ENCODE measurements around the gene SURF4. TPM values are rescaled to one million over a fixed set of nuclear protein-coding genes. Genes with fewer than 3 reads are reported as not detected.
"Not testable (repeated sequence)": the region's sequence is repeated elsewhere in the genome, so short reads cannot be mapped to it uniquely, and the experiment has no call there.

SURF4 gene
- total RNA-seq, 1 donor from 2014 or later, result 58.3 TPM

DNA sequence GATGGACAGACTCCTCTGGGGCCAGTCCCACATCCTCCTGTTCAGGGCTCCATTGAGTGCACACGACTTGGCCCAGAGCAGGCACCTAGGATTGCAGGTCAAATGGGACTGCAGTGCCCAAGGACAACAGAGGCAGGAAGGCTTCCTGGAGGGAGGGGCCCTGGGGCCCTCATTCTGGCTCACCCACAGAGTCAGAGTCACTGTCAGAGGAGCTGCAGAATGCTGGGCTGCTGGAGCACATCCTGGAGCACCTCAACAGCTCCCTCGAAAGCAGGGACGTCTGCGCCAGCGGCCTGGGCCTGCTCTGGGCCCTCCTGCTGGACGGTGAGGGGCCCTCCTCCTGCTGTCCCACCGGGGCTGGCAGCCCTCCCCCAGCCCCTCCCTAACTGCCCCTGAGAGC, 26.8 kb upstream of the SURF4 start:
- intact Hi-C loops (cut with DNase I), result no loop called here
- no peak for DNase-seq
- no peak for ATAC-seq (ENCODE audit: poor library complexity)

DNA sequence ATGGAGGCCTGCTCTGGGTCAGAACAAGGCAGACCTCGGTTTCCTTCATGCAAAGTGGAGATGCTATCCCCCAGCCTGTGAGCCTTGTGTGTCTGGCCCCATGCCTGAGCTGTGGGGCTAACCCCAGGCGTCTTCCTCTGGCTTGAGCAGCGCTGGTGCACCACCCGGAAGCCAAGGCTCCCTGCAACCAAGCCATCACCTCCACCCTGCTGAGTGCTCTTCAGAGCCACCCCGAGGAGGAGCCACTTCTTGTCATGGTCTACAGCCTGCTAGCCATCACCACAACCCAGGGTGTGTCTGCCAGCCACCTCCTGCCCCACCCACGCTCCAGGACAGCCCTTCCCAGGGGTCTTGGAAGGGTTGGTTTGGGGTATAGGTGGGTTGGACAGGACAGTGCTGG, 25.7 kb upstream of the SURF4 start:
- no peak for ATAC-seq (ENCODE audit: poor library complexity)
- no peak for DNase-seq
- intact Hi-C loops (cut with DNase I), result no loop called here

DNA sequence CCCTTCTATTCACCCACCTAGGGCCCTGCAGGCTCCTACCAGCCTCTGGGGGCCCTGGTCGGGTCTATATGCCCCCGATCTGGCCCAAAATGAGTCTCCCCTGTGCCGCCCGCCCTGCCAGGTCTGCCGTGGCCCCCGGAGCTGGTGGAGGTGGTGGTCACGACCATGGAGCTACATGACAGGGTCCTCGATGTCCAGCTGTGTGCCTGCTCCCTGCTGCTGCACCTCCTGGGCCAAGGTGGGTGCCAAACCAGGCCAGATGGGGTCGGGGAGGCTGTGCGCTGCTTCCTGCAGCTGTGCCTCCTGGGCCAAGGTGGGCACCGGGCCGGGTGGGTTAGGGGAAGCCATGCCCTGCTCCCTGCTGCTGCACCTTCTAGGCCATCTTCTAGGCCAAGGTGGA, 24.4 kb upstream of the SURF4 start:
- DNase-seq, result no peak
- ATAC-seq (ENCODE audit: poor library complexity), result no peak
- intact Hi-C loops (cut with DNase I), result no loop called here

DNA sequence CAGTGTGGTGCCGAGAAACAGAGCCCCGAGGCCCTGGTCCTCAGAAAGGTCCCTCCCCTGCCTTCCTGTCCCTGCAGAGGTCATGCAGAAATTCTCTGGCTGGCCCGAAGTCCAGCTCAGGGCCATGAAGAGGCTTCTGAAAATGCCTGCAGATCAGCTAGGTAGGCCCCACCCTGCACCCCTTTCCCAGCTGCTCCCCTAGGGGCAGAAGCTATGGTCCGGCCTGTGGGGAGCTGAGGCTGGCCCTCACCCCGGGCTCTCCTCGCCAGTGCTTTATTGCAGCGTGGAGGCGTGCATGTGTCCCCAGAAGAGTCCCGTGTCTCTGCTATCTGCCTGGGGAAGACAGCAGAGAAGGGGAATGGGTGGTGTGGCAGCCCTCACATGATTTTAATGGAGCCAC, 22.0 kb upstream of the SURF4 start:
- DNase-seq, result no peak
- intact Hi-C loops (cut with DNase I), result no loop called here
- no peak for ATAC-seq (ENCODE audit: poor library complexity)

DNA sequence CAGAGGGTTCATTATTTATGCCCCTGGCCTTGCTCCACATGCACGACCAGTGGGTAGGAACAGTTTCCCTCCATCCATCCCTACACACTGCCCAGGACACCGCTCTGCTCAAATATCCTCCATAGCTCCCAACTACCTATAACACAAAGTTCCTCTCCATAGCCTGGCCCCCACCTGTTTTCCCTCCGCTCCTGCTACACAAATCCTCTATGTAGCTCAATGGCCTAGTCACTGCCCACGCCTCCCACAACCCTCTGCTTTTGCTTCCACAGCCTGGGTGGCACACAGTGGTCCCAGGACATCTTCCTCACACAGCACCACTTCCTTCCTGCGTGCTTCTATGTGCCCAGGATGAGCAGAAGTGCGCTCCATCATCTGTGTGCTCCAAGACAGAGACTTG, 21.5 kb upstream of the SURF4 start:
- no peak for ATAC-seq (ENCODE audit: poor library complexity)
- intact Hi-C loops (cut with DNase I), result no loop called here
- no peak for DNase-seq

DNA sequence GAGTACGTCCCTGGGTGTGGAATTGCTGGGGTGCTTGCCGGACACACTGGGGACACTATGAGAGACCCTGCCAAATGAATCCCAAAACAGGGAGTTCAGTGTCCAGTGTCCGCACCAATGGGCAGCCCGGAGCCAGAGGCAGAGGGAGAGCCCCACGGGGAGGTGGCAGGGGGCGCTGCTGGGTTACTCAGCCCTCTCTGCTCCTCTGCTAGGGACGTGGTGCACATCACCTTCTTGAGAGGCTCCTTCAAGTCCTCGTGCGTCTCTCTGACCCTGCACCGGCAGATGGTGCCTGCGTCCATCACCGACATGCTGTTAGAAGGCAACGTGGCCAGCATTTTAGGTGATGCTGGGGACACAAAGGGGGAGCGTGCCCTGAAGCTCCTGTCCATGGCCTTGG, 21.1 kb upstream of the SURF4 start:
- DNase-seq (no peak), ATAC-seq (ENCODE audit: poor library complexity) (no peak)
- intact Hi-C loops (cut with DNase I), result no loop called here

DNA sequence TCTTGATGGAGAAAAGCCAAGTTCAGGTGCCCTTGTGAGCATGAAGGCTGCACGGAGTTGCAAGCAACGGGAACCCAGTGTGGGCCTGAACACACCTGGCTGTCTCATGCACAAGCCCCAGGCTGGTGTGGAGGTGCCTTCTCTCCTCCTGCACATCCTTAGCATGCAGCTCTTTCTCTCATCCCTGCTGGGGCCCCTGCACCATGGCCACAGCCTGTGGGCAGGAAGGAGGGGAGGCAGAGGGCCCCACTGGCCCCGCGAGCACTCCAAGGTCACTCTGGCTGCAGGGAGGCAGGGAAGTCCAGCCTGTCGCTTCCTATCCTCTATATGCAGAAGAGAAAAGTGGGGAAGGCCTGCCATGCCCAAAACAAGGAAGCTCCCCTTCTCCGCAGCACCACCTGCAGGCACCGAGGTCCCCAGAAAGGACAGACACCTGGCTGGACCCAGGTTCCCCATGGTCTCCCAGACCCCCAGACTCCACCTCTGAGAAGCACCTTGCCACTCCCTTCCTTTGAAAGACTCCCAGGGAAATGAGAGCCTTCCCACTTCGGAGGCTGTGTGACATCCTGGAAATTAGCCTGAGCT, 18.9 kb upstream of the SURF4 start:
- DNase-seq (no peak), ATAC-seq (ENCODE audit: poor library complexity) (no peak)
- intact Hi-C loops (cut with DNase I), result no loop called here

DNA sequence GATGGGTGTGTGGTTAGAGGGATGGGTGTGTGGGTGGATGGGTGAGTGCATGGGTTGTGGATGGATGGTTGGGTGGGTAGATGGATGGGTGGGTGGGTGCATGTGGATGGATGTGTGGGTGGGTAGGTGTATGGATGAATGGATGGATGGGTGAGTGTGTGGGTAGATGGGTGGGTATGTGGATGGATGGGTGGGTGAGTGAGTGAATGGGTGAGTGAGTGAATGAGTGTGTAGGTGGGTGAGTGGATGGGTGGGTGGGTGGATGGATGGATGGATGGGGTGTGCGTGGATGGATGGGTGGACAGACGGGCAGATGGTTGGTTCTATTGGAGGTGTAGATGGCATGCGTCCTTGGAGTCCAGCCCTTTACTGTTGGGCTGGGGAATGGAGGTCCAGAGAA, 17.5 kb upstream of the SURF4 start:
- intact Hi-C loops (cut with DNase I), result no loop called here
- DNase-seq, result no peak
- ATAC-seq (ENCODE audit: poor library complexity), result no peak

DNA sequence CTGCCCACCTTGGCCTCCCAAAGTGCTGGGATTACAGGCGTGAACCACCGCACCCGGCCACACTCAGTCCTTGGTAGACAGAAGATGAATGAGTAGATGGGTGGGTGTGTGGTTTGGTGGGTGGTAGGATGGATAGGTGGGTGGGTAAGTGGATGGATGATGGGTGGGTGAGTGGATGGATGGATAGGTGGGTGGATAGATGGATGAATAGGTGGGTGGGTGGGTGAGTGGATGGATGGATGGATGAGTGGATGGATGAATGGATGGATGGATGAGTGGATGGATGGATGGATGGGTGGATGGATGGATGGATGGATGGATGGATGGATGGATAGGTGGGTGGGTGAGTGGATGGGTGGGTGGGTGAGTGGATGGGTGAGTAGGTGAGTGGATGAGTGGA, 16.4 kb upstream of the SURF4 start:
- ATAC-seq (ENCODE audit: poor library complexity); DNase-seq; intact Hi-C loops (cut with DNase I): not testable (repeated sequence)

DNA sequence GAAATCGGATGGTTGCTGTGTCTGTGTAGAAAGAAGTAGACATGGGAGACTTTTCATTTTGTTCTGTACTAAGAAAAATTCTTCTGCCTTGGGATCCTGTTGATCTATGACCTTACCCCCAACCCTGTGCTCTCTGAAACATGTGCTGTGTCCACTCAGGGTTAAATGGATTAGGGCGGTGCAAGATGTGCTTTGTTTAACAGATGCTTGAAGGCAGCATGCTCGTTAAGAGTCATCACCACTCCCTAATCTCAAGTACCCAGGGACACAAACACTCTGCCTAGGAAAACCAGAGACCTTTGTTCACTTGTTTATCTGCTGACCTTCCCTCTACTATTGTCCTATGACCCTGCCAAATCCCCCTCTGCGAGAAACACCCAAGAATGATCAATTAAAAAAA, 15.6 kb upstream of the SURF4 start:
- ATAC-seq (ENCODE audit: poor library complexity); intact Hi-C loops (cut with DNase I); DNase-seq: not testable (repeated sequence)

DNA sequence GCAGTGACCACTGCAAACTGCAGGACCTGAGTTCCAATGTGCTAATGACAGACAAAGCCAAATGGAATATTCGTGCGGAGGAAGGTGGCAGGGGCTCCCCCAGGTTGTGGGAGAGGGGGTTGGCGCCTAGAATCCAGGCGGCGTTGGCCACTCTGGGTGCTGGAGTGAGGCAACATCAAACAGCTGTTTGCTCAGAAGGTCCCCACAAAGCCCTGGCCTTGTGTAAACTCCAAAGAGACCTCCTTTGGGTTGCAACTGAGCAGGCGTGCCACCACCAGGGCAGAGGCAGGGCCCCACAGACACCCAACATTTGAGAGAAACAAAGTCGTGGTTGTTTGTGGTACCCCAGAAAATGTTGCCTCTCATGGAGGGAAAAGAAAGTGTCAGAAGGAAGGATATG, 14.9 kb upstream of the SURF4 start:
- DNase-seq (no peak), ATAC-seq (ENCODE audit: poor library complexity) (no peak)
- intact Hi-C loops (cut with DNase I), result no loop called here

DNA sequence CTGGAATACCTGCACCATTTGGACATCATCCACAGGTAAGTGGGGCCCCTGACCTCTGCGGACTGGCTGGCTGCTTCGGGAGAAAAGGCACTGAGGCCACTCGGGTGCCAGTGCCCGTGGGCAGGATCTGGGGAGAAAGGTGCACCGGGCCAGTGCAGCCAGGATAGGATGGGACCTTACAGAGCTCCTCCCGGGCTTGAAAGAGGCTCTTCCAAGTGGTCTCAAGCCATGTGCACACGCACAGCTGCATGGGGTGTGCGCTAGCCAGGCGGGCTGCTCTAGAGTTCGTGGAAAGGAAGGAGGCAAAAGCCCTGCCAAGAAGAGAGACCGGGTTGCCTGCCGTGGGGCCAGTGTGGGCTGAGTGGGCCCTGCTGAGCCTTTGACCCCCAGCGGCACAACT, 13.7 kb upstream of the SURF4 start:
- intact Hi-C loops (cut with DNase I), result no loop called here
- ATAC-seq (ENCODE audit: poor library complexity), result no peak
- DNase-seq, result no peak

DNA sequence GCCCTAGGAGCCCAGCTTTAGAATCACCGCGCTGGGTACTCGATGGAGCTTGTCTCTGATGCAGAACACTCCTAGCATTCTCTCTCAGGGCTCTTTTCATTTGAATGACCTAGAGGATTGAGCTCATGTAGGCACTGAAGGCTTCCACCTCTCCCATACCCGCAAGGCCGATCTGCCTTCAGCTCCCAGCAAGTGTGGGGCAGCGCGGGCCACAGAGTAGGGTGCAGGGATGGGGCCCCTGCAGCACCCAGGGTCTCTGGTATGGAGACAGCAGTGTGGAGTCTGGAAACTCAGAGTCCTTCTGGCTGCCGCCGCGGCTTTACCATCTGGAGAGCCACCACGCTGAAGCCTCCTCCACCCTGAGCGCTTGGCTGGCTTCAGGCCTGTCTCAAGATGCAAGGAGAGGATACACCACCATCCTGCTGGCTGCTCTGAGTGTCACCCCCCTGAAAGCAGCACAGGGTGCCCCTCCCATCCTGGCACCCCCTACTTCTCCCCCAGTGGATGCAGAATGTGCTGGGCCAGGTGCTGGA, 13.2 kb upstream of the SURF4 start:
- ATAC-seq (ENCODE audit: poor library complexity), result no peak
- no peak for DNase-seq
- intact Hi-C loops (cut with DNase I), result no loop called here

DNA sequence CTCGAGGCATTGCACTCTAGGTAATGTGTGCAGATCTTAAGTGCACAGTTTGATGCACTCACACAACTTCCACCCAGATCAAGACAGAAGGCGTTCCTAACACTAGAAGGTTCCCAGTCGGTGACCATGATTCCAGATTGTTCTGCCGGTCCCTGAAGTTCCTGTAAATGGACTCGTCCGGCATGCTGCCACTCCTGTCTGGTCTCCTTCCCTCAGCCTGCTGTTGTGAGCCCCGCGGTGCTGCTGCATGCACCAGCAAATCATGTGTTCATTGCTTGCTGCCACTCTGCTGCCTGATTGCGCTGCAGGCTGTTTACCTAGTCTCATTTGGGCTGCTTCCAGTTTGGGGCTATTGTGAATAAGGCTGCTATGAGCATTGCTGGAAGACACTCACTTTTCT, 11.8 kb upstream of the SURF4 start:
- ATAC-seq (ENCODE audit: poor library complexity), result no peak
- no peak for DNase-seq
- intact Hi-C loops (cut with DNase I), result no loop called here

DNA sequence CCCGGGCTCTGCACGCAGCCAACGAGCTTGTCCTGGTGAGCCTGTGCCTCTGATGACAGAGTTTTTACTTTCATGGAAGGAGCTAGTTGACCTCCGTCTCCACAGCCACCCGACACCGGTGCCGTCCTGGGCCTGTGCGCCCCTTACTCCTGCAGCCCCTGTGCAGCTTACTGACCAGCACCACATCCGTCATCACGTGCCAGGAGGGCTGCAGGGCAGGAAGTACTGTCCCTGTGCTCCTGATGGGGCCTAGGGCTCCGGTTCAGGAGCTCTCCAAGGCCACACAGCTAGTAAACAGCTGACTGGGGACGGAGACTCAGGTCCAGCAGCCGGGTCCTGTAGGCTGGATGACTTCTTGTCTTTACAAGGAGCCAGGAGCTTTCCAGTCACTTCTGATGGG, 10.5 kb upstream of the SURF4 start:
- intact Hi-C loops (cut with DNase I), result no loop called here
- ATAC-seq (ENCODE audit: poor library complexity) (no peak), DNase-seq (peak; percentile 22)

DNA sequence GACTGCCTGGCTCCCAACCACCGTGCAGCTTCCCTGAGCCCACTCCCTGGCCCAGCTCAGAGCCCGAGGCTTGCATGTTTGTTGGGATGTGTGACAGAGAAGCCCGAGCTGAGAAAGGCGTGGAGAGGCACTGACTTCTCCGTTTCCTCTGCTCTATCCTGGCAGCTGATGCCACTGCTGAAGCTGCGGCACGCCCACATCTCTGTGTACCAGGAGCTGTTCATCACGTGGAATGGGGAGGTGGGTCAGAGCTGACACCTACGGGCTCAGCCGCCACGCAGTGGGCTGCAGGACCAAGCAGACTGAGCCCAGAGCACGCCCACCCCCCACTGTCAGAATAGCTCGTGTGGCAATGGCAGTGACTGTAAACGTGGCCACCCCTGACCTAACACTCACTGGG, 9.6 kb upstream of the SURF4 start:
- ATAC-seq (ENCODE audit: poor library complexity), result no peak
- intact Hi-C loops (cut with DNase I), result no loop called here
- DNase-seq, result no peak

DNA sequence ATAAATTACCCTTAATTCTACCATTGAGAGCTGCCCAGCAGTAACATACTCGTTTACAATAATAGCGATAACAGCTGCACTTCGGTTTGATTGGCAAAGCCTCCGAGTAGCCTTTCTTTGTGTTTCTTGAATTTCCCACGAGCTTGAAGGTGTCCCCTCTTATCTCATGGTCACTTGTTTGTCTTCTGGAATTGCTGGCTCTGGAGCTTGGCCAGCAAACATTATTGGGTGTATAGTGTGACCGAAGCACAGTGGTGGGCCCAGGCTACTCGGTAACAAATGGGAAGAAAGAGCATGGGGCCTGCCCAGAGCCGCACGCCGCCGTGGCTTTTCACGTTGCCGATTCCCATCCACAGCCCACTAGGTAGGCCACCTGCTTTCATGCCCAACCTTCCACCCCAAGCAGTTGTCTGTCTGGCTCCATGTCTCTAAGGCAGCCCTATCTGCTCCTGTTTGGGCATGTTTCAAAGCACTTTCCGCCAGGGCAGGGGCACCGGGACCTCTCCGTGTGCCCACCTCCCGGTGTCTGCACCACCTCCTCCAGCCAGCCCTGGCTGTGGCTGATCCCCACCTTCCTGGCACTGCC, 9.0 kb upstream of the SURF4 start:
- ATAC-seq (ENCODE audit: poor library complexity) (no peak), DNase-seq (no peak)
- intact Hi-C loops (cut with DNase I), result no loop called here

DNA sequence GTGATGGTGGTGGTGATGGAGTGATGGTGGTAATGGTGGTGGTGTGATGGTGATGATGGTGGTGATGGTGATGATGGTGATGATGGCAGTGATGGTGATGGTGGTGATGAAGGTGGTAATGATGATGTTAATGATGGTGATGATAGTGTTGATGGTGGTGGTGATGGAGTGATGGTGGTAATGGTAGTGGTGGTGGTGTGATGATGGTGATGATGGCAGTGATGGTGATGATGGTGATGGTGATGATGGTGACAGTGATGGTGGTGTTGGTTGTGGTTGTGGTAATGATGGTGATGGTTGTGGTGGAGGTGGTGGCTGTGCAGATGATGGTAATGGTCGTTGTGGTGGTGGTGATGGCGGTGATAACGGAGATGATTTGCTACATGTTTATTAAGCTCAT, 7.6 kb upstream of the SURF4 start:
- intact Hi-C loops (cut with DNase I), result no loop called here
- no peak for ATAC-seq (ENCODE audit: poor library complexity)
- no peak for DNase-seq

DNA sequence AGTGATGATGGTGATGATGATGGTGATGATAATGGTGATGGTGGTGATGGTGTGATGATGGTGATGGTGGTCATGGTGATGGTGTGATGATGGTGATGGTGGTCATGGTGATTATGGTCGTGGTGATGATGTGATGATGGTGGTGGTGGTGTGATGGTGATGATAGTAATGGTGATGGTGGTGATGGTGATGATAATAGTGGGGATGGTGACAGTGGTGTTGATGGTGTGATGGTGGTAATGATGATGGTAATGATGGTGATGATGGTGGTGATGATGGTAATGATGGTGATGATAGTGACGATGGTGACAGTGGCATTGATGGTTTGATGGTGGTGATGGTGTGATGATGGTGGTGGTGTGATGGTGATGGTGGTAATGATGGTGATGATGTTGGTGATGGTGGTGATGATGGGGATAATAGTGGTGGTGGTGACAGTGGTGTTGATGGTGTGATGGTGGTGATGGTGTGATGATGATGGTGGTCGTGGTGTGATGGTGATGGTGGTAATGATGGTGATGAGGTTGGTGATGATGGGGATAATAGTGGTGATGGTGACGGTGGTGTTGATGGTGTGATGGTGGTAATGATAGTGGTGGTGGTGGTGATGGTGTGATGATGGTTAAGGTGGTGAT, 6.8 kb upstream of the SURF4 start:
- intact Hi-C loops (cut with DNase I), result no loop called here
- DNase-seq, result no peak

DNA sequence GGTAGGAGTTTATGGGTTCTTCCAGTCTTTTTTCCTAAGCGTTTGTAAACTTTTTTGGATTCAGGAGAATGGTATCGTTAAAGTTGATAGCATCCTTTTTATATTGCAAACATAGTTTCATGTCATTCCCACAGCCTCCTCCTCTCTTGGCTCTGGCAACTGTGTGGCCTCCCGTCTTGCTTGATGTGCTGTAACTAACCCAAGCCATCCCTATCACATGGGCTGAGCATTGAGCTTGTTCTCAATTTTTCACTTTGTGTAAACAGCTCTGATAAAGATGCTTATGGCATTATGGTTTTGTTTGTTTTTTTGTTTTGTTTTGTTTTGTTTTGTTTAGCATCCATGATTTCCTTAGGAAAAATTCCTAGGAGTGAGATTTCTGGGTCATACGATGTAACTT, 4.9 kb upstream of the SURF4 start:
- no peak for DNase-seq
- ATAC-seq (ENCODE audit: poor library complexity), result no peak
- intact Hi-C loops (cut with DNase I), result no loop called here

More for the DNA sequence above, 6.8 kb upstream of the SURF4 start:
- ATAC-seq (ENCODE audit: poor library complexity), result no peak
